ENCODE results near the gene SLU7.

Gene SLU7

GRCh38 chr5:160418561-160419457 is at the start of gene SLU7:
SLU7 (minus strand) TSS chr5:160419081; CDS start chr5:160415294, 3,787 bp downstream.
- DNase-seq (ENCODE audit: low read depth) = peak; percentile 88

GRCh38 chr5:160468363-160468975 is 49.6 kb upstream of the SLU7 start:
- no peak for DNase-seq (ENCODE audit: low read depth)

GRCh38 chr5:160467555-160468362 is 48.9 kb upstream of the SLU7 start:
- DNase-seq (ENCODE audit: low read depth) = peak; percentile 65

GRCh38 chr5:160466889-160467554 is 48.1 kb upstream of the SLU7 start:
- DNase-seq (ENCODE audit: low read depth) = no peak

- DNase-seq (ENCODE audit: low read depth) = no peak
Observed at GRCh38 chr5:160466116-160466515, 47.2 kb upstream of the SLU7 start.

- DNase-seq (ENCODE audit: low read depth) = no peak
Observed at GRCh38 chr5:160464466-160464797, 45.6 kb upstream of the SLU7 start.

GRCh38 chr5:160463740-160464465 is 45.0 kb upstream of the SLU7 start:
- no peak for DNase-seq (ENCODE audit: low read depth)

- no peak for DNase-seq (ENCODE audit: low read depth)
Observed at GRCh38 chr5:160463227-160463626, 44.3 kb upstream of the SLU7 start.

- DNase-seq (ENCODE audit: low read depth) = no peak
Observed at GRCh38 chr5:160462167-160462566, 43.3 kb upstream of the SLU7 start.

- DNase-seq (ENCODE audit: low read depth) = no peak
Observed at GRCh38 chr5:160461378-160461777, 42.5 kb upstream of the SLU7 start.

GRCh38 chr5:160460377-160461049 is 41.6 kb upstream of the SLU7 start:
- no peak for DNase-seq (ENCODE audit: low read depth)

- no peak for DNase-seq (ENCODE audit: low read depth)
Observed at GRCh38 chr5:160458806-160459800, 40.2 kb upstream of the SLU7 start.

- DNase-seq (ENCODE audit: low read depth) = no peak
Observed at GRCh38 chr5:160457252-160457651, 38.4 kb upstream of the SLU7 start.

GRCh38 chr5:160456480-160457177 is 37.7 kb upstream of the SLU7 start:
- no peak for DNase-seq (ENCODE audit: low read depth)

- DNase-seq (ENCODE audit: low read depth) = no peak
Observed at GRCh38 chr5:160455600-160455999, 36.7 kb upstream of the SLU7 start.

- no peak for DNase-seq (ENCODE audit: low read depth)
Observed at GRCh38 chr5:160453751-160454150, 34.9 kb upstream of the SLU7 start.

- DNase-seq (ENCODE audit: low read depth) = no peak
Observed at GRCh38 chr5:160452795-160453194, 33.9 kb upstream of the SLU7 start.

GRCh38 chr5:160452036-160452435 is 33.2 kb upstream of the SLU7 start:
- no peak for DNase-seq (ENCODE audit: low read depth)

GRCh38 chr5:160451281-160451680 is 32.4 kb upstream of the SLU7 start:
- no peak for DNase-seq (ENCODE audit: low read depth)

Measured in stimulated activated CD4-positive, alpha-beta T cell treated with anti-CD3 and anti-CD28 coated beads, Interleukin-2, amount 100 ng/mL, for 4 hours (primary cell).